NCI-H526 (cell line): ENCODE measurements around the gene POLR1C.
"Not testable (repeated sequence)": the region's sequence is repeated elsewhere in the genome, so short reads cannot be mapped to it uniquely, and the experiment has no call there.

Experiments used
- DNase-seq, 2 experiments: peaks; one replicate each; lab custom pipeline; 2025; lab: John Stamatoyannopoulos, UW

Gene POLR1C, protein sequence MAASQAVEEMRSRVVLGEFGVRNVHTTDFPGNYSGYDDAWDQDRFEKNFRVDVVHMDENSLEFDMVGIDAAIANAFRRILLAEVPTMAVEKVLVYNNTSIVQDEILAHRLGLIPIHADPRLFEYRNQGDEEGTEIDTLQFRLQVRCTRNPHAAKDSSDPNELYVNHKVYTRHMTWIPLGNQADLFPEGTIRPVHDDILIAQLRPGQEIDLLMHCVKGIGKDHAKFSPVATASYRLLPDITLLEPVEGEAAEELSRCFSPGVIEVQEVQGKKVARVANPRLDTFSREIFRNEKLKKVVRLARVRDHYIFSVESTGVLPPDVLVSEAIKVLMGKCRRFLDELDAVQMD

DNA sequence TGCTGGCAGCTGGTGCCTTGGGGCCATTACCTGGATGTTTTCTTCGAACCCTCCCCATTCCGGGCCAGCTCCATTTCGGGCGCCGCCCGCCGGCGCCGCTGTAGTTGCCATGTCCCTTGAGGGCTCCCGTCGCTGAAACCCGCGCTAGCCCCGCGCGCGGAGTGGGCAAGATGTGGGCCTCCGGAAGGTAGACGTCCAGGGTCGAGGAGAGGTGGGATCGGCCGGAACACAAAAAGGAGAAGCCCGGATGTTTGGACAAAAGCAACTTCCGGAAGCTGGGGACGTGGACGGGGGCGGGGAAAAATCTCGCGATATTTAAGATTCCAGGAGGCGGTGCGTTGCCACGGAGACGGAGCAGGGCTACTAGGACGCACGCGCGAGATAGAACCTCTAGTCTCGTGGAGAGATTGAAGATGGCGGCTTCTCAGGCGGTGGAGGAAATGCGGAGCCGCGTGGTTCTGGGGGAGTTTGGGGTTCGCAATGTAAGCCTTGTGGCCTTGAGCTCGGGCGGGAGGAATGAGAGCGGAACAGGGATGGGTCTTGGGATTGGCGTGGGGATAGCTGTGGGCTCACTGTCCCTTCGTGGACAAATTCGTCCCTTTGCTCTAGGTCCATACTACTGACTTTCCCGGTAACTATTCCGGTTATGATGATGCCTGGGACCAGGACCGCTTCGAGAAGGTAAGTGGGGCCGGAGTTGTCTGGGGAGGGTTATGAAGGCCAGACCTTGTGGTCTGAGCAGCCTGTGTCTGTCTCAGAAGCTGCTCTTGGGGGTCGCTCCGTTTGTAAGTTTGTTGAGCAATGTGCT, at the start of gene POLR1C, which contains the start of gene YIPF3:
Gene POLR1C (plus strand): TSS at position 393 of the 808 bp plus-strand sequence. CDS start 21 bp downstream, at position 414.
Gene YIPF3 (minus strand): TSS at position 230 of the 808 bp plus-strand sequence. CDS start 119 bp downstream, at position 111.
- peak; percentile 97 to 99 for DNase-seq

DNA sequence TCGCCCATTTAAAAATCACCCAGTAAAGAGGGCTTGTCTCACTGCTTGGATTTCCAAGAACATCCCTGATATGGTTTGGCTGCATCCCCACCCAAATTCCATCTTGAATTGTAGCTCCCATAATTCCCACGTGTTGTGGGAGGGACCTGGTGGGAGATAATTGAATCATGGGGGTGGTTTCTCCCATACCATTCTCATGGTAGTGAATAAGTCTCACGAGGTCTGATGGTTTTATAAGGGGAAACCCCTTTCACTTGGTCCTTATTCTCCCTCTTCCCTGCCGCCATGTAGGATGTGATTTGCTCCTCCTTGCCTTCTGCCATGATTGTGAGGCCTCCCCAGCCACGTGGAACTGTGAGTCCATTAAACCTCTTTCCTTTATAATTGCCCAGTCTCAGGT, 49.6 kb upstream of the POLR1C start:
- not testable (repeated sequence) for DNase-seq

DNA sequence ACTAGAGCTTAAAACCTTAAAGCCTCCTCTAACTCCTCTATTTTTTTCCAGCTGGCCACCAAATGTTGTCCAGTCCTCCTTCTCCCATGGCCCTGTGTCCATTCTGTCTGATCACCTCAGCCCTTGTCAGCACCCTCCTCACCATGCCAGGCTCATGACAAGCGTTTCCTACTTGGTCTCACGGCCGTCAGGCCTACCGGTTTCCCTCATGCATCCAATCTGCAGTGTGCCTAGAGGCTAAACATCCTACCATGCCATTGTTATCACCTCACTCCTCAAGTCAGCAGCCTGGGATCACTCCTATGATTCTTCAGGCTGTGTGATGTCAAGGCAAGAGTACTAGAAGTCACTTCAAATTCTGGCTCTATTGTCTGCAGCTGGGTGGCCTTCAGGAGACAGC, 49.1 kb upstream of the POLR1C start:
- no peak for DNase-seq

DNA sequence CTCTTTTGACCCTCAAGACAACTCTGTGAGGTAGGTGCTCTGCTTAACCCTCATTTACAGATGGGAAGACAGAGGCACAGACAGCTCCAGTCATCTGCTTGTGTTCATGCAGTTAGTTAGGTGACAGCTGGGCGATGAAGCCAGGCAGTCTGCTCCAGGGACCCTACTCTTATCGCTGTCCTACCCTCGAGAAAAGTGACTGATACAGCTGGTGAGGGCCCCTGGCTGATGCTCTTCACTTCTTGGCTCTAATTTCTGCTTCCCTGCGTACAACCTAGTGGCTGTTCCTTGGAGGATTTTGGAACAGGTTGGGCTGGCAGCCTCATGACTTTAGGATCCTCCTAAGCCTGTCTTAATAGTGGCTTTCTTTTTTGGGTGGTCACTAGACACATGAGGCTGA, 48.6 kb upstream of the POLR1C start:
- no peak for DNase-seq

DNA sequence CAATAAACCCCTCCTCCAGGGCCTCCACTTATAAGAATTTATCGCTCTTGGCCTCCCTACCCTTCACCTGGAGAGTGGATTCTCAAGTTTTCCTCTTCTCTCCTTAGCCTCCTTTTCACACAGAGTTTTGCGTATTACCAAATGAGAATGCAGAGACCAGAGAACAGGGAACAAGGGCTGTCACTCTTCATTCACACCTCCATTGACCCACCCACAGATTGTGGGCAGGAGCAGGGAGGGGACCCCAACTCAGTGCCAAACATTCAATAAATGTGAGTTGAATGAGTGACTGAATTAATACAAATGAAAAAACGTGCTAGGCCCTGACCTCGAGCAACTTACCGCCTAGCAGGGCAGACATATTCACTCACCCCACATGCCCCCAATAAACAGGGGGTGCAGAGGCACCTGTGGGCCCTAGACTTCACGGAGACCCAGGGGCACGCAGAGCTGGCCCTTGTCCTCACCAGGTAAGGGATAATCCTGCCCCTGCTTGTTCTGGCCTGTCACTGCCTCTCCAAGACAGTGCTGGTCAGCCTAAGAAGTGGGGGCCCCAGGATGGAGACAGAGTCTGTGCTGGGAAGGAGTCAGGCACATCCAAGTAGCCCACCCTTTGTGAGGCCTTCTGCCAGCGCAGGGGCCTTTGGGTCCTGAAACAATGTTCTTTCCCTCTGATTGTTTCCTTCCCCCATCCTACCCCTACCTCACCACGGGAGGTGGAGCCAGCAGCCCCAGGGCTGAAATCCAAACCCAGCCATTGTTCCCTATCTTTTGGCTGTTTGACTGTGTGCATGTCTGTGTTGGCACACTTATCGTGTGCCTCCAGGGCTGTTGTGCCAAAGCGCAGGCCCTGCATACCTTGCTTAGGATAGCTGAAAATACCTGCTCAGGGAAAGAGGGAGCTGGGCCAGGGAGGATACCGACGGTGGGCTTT, 47.9 kb upstream of the POLR1C start:
- DNase-seq, result no peak

DNA sequence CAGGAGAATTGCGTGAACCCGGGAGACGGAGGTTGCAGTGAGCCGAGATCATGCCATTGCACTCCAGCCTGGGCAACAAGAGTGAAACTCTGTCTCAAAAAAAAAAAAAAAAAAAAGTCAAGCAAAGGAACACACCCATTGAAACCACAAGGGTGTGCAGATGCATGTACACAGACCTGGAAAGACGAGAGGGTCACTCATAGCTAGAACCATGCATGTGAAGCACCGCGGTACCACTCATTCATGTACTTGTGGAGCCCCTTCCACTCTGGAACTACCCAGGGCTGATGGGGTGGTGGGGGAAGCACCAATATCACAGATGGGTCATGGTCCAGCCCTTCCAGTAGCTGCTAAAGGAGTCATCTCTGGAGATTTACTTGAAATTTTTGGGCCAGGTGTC, 46.9 kb upstream of the POLR1C start:
- DNase-seq, result no peak

DNA sequence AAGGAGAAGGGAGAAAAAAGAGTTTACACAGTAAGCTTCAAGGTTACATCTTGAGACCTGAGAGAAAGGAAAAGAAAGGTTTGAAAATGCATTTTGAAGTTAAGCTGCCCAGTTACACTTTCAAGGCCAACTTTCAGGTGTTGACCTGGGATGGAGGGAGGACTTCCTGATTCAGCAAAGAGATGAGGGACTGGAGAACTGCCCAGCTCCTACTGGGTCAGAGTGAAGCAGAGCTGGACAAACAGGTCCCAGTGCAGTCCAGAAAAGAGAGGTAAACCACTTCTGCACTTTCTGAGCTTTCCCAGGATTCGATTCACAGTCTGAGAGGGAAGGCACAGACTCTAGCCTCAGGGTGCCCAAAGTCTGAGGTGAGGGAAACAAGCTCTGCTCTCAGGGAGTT, 45.5 kb upstream of the POLR1C start:
- no peak for DNase-seq

DNA sequence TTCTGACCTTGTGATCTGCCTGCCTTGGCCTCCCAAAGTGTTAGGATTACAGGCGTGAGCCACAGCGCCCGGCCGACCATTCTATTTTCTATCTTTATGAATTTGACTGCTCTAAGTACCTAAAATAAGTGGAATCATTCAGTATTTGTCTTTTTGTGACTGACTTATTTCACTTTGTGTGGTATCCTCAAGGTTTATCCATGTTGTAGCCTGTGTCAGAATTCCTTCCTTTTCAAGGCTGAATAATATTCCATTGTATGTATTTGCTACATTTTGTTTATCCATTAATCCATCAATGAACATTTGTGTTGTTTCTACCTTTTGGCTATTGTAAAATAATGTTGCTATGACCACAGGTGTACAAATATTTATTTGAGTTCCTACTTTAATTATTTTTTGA, 44.4 kb upstream of the POLR1C start:
- no peak for DNase-seq

DNA sequence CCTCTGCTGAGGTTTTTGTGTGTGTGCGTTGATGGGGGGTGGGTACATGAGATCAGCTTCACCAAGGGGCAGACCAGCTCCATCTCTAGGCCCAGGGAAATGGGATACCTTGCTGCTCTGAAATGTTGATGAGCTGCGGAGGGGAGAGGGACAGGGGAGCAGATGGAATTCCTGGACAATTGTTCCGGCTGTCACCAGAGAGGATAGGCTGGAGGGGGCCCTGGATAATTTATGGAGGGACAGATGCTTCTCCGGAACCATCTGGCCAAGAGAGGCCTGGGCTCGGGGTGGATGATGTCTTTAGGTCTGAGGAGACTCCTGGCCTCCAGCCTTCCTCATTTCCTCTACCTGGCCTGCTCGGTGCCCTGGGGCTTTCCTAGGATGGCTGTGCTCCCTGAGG, 41.4 kb upstream of the POLR1C start:
- no peak for DNase-seq

DNA sequence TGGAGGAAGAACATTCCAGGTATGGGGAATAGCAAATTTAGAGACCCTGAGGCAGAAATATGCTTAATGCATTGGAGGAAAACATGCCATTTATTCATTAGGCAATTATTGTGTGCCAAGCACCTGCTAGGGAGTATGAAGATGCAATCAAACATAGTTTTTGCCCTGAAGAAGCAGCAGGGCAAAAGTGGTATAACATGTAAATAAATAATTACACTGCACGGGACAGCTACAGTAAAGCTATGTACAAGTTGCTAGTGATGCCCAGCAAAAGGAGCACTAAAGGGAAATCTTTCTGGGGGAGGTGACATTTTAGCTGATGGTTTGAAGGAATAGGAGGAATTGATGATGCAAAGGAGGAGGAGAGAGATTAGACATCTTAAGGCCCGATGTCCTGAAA, 40.1 kb upstream of the POLR1C start:
- no peak for DNase-seq

DNA sequence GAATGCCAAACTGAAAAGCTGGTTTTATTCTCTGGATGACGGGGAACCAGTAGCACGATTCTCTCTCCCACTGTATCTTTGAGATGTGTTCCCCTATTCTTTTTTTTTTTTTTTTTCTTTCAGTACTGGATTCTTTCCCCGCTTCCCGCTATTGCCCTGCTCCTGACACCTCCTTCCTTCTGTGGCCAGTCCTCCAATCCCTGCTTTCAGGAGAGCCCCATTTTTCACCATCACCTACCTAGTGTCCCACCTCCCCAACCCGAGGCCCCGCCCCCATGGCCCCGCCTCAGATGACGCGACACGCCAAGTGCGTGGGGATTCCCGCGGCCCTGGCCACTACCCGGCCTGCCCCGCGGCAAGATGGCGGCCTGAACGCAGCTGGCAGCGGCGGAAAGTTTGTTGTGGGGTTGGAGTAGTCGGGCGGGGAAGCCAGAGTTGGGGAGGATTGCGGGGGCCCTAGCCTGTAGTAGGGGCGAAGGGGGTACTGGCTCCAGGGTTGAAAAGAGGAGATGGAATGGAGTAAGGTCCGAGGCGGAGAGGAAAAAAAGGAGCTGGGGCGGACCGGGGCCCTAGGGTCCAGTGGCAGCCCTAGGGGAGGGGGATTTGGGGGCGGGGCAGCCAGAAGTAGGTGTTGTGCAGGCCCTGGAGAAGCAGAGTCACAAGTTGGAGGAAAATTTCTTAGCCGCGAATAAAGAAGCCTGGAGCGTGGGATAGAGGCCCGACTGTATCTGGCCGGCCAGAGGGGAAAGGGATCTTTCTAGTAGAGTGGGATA, 39.5 kb upstream of the POLR1C start, which contains the start of gene TJAP1:
Gene TJAP1 (plus strand): TSS at position 336 of the 773 bp plus-strand sequence. CDS start 21,432 bp downstream, outside the sequence.
- DNase-seq, result peak; percentile 66 to 93

DNA sequence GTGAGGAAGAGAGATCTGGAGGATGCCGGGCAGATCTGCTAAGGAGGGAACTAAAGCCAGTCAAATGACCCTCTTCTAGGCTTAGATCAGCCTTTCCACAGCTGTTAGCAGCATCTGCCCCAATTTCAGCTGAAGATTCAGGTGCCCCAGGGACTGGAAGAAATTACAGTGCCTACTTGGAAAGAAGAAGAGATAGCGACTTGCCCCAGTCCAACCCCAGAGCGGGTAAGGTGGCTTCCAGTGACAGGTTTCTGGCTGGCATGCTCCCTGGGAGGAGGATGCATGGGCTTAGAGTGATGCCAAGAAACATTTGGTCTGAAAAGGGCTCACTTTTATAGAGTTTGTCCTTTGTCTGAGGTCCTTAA, 38.9 kb upstream of the POLR1C start:
- no peak for DNase-seq

DNA sequence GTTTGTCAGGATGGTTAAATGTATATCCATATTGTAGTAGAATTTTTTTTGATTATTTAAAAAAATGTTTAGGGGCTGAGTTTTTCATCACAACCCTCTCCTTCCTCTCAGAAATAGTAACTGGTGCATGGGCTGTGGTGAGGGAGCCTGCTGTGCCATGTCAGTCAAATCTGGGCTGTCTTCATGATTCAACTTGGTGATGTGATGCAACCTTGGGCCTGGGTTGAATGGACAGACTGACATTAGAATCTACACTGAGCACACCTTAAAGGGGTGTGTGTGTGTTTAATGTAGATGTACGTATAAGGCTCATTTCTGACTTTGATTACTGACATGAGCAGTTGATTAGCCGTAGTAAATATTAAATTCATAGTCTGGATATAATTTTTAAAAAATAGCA, 35.8 kb upstream of the POLR1C start:
- DNase-seq, result no peak

DNA sequence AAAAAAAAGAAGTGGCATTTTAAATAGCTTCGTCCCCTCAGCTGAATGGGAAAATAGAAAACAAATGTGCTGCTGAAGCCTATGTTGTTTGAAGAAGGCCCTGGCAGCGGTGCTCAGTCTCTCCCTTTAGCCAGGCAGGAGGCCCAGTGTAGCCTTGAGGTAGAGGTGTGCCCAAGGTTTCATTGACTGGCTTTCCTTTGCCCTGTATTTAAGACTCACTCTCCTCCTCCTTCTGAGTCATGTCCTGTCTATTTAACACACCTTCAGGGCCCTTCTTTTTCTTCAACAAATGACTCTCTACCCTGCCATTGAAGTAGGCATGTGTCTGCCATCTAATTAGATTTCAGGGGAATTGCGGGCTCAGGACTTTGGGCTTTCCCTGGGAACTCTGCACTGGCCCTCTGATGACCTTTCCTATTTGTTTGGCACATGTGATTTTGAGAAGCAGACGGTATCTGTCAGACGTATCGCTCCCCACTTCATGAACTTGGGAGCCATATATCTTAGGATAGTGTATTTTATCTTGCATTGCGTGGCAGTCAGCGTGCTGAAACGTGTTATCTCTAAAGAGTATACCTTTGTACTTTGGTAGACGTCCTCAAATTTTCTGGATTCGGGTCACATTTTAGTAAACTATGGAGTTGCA, 35.2 kb upstream of the POLR1C start:
- DNase-seq, result no peak

DNA sequence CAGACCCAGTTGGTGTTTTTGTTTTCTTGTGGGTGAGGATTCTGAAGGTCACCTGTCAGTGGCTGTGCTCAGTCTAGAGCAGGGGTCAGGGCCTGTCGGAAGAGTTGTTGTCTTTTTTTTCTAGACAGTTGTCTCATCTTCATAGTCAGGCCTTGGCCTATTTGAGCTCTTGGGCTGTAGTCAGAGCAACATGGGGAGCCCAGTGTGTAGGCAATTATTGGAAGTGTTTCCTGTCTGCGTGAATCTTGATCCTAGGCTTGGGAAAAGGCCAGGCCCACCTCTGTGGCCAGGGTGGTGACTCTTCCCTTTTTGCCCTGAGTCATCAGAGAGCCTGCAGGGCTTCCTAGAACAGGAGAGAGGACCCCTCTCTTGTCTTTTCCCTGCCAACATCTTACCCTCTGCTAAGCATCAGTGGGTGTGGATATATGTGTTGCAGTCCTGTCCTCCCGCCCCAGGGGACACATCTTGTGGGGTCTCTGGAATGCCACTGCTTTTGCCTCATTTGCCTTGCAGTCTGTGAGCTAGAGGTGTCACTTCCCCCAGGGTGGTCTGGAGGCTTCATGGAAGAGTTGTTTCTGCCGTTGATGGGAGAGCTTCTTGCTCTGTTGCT, 28.1 kb upstream of the POLR1C start:
- no peak for DNase-seq

DNA sequence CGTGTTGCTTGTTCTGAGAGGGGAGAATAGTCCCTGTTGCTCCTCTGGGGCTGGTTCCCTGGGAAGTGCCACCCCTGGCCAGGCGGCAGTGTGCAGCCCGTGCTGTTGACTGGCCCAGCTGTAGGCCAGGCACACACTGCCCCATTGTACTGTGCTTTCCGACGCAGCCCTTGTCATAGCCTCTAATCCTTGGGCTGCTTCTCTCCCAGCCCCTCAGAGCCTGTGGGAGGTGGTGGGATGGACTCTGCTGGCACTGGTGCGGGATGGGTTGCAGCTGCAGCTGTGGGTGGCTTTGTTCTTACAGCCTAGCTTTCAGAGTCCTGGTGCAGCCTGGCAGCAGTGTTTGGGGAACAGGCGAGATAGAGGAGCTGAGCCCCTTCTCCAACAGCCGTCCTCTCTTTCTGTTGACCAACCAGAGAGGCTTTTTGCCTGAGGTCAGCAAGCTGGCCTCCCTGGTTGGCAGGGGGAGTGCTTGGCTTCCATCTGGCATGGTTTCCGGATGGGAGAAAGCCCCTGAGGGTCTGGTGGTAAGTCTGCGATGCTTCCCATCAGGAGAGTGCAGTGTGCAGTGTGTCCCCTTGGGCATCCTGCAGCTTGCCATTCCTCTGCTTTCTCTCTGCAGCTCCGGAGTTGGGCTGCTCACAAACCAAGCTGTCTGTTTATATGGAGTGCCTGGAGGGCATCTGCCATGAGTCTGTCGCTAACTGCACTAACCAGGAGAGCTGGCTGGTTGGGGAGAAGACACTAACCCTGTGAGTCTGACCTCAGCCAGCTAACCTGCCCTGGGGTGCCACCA, 27.4 kb upstream of the POLR1C start:
- DNase-seq, result no peak

DNA sequence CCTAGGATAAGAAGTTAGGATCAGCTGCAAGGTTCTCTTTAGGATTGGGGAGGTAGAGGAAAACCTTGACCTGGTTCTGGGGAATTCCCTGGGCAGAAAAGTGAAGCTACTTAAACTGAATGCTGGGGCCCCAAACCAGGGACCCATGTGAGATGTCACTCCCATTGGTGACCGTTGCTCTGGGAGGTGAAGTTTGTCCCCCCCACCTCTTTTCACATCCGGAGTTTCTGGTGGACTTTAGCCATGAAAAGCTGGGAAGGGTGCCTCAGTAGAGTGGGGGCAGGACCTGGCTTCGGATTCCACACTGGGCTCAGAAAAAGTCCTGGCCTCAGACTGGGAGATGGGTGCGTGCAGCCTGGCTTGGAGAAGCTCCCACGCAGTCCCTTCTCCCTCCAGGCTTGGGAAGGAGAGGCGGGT, 26.4 kb upstream of the POLR1C start:
- DNase-seq, result no peak

DNA sequence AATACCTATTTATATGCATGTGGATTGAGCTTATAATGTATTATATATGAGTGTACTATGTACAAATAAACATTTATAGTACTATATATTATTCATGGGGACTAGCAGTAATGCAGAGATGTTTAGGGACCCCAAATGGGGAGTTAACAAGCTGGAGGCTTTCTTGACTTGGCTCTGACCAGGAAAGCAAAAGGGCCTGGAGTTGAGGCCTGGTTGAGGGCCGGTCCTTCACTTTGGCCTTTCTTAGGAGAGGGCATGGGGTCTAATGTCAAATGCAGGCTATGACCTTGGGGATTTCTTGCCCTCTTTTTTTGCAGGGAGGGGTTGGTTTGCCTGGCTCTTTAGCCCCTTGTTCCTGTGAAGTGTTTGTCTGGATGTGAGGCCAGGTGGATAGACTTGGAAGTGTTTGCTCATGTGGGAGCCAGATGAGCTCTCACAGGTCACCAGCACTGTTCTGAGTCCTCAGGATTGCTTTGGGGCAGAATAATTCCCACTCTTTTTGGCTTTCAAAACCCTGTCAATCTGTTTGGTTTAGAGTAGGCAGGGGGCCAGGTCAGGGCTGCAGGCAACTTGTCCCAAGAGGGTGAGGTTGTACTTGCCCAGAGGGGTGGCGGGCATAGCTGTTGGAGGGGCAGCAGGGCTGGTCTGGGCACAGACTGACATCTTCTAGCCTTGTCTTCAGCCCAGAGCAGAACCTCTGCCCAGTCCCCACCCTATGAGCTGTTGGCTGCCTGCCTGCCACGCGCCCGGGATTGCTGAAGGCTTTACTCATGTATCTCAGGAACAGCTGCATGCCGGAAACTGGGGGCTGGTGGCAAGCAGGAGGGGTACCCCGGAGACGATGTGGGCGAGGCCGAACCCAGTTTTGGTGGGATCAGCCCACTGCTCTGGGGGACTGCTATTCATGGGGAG, 24.9 kb upstream of the POLR1C start:
- DNase-seq, result no peak
